HG03469 (cell line): ENCODE data around the gene TP63.

ENCODE experiments used
- ATAC-seq: cut with Tn5 transposase; IDR thresholded peaks from one replicate; pipeline ENCODE4 v1.9.1; 2021; ENCODE audit warnings: mild to moderate bottlenecking, moderate library complexity, moderate number of reproducible peaks; ENCODE audit not compliant: unreplicated experiment

Gene TP63

DNA sequence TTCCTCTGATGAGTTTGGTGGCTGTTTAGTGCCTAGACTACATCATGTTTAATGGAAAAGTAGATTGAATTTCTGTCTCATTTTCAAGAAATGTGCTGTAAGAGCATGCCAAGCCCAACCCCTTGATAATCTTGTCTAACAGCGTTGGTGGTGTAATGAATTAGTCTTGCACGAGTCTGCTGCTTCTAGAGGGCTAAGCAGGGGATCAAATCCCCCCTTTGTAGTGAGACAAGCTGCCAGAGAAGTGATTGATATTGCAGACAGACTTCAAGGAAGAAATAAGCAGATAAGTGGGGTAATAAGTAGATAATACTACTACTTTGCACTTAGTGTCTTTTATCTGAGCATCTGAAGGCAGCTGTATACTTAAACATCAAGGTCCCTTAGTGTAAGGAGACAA lies 141.4 kb downstream of the TP63 start:
- ATAC-seq = no peak

GRCh38 chr3:189773056-189773455 lies 141.9 kb downstream of the TP63 start:
- no peak for ATAC-seq

DNA sequence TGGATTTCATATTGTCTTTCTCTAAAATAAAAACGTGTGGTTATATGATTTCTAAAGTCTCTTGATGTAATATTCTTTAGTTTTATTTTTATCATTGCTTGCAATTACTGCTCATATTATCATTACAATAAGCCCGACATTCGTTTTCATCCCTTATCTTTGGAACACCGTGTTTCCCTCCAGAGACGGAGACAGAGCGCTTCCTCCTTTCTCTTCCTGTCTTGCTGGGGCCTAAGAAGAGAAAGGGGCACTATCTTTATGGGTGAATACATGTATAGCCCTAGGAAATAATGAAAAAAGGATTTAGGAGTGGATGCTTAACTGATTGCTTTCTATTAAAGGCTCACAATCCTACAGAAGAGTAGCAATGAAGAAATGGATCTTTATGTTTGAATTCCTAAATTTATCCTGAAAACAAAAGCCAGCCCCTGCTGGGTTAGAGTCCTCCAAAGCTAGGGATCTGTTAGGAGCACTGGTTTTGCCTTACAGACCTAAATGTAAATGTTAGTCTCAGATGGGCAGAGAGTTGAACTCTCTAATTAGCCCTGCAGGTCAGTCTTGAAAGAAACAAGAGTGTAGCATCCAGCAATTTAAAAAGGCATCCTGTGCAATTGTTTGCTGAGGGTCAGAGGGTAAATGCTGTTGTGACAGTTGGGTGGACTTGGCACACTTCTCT lies 145.1 kb downstream of the TP63 start:
- no peak for ATAC-seq

DNA sequence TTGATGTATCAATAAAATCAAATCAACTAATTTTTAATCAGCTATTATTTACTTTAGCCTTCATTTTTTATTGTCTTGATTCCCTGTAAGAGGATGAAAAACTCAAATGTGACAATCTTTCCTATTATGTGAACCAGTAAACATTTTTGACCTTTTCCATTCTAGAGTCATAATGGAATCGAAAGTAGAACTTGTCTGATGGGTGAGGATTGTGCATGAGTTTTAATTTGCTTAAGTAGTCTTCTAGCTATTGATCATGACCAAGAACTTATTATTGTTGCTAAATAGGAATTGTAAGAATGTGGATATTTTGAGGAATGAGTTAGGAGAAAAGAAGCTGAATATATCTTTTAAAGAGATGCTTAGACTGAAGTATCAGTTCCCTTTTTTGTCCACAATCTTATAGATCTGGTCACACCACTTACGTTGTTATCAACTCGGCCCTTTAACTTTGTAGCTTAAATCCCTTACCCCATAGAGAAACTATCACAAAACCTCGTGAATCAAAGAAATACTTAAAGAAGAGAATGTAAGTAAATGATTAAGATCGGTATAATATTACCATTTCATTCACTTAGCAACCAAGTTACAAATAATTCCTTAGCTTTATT lies 147.3 kb downstream of the TP63 start:
- no peak for ATAC-seq

DNA sequence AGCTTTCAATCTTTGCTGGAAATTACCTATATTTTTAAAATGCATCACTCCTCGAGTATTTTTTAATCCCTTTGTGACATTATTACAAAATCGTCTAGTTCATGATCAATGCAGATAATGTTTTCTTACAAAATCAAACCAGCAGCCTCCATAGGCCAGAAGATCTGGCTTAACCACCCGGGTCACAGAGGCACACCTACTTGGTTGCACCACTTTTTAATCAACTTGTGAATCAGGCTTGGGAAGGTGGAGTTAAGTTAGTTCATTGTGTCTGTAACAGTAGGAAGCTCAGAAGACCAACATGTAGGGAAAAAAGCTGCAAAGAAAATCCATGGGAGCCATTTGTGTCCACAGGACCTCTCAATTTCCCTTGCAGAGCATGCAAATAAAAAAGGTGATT lies 148.0 kb downstream of the TP63 start:
- no peak for ATAC-seq

GRCh38 chr3:189780546-189781270 lies 149.5 kb downstream of the TP63 start:
- ATAC-seq = no peak

- no peak for ATAC-seq
Measured at GRCh38 chr3:189781415-189781814, 150.2 kb downstream of the TP63 start.

DNA sequence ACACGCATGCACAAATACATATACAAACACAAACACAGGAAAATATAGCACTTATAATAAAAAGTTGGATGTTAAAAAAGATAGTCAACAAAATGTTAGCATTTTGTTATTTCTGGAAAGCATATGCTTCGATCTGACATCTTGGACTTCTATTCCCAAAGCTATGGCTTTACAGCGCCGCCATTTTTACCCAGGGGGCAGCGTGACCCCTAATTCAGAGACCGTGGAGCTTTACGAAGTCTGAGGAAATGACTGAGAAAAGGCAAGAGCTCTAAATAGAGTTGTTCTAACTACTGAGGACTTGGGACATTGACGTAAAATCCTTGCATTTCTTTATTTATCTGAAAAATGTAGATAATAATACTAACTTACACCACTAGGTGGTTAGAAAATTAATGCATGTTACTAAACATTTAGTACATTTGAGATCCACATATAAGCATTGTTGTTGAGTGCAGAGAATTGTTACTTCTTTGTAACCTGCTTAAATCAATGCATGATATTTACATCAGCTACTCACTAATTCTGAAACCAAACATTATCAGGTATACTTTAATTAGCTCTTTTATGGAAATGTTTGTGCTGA lies 155.4 kb downstream of the TP63 start:
- no peak for ATAC-seq

- no peak for ATAC-seq
Measured at GRCh38 chr3:189787191-189787590, 156.0 kb downstream of the TP63 start.

GRCh38 chr3:189787632-189788031 lies 156.4 kb downstream of the TP63 start:
- no peak for ATAC-seq

- no peak for ATAC-seq
Measured at GRCh38 chr3:189789432-189789831, 158.2 kb downstream of the TP63 start.

GRCh38 chr3:189790658-189791057 lies 159.5 kb downstream of the TP63 start:
- no peak for ATAC-seq

- no peak for ATAC-seq
Measured at GRCh38 chr3:189792046-189792929, 161.1 kb downstream of the TP63 start.

DNA sequence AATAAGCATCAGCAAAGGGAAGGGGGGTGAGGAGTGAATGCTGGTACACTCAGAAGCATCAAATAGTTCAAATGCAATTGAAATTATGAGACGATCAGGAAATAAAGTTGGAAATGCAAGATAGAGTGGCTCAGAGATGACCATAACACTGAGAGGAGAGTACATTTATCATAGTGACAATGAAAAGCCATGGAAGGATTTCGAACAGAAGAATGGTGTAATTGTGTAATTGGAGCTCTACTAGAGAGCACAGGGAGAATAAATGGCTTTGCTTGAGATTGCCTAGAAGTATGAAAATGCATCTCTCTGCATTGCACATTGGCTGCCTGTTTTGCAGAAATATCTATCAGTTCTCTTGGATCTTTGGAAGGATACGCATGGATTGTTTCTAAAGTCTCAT lies 163.3 kb downstream of the TP63 start:
- no peak for ATAC-seq

DNA sequence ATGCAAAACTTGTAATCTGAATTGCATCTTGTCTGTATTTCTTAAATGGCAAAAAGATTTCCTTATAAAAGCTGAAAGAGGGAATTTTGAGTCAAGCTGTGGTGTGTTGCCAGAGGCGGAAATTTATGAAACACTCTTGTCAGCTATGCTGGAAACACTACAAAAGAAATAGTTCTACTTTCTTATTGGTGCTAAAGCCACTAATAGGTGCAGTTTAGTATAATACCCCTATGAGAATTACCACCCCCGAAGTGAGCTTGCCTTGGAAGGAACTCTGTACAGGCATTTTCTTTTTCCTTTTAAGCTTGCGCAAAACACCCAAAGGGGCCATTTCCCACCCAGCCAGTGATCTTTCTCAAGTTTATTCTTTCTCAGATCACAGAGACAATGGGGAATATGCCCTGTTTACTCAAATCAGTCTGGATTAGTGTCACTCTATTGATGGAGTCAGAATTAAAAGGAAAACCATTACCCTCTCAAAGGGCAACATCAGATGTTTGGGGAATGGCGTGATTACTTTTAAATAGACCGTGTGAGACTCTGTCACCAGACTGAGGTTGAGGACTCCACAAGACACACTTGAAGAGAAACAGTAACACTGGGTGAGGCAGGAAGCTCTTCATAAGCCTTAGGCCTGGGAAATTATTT lies 166.0 kb downstream of the TP63 start:
- ATAC-seq = no peak

- no peak for ATAC-seq
Measured at GRCh38 chr3:189799366-189799765, 168.2 kb downstream of the TP63 start.

GRCh38 chr3:189800436-189800835 lies 169.2 kb downstream of the TP63 start:
- ATAC-seq = no peak

DNA sequence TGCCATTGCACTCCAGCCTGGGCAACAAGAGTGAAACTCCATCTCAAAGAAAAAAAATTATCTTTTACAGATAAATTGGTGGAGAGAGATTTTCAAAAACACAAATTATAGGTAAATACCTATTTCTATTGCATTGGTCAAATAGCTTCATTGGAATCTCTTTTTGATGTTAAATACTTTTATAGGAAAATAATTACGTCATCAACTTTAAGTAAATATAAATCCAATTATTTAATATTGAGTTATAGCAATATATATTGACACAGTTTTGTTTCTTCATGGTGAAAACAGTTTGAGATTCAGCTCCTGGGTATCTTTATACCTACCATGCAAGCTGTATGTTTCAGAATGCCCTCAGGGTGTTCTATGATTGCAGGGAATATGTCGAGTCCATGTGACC lies 172.1 kb downstream of the TP63 start:
- no peak for ATAC-seq

DNA sequence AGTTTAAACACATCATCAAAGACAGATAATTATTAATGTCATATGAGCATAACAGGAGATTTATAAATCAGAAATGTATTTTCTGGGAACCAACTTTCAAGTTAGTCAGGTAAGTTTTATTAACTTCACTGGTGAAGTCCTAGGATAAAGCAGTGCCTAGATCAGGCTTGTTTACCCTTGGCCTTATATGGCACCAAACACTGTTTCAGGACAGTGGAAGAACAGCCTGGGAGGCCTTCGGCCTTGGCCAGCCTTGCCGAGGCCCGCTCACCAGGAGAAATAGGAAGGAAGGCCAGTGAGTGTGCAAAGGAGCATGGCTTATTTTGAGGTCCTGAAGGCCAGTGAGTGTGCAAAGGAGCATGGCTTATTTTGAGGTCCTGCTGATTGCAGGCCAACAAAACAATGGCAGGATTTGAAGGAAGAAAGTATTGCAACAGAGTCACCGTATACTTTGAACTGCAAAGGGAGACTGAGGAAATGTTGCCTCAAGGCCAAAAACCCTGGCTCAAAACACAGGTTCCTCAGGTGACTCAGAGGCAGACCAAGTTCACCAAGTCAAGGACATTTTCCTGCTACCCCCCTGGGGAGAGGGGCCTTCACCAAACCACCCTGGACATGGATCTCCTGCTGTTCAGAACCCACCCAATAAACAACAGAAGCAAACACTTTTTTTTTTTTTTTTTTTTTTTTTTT lies 174.3 kb downstream of the TP63 start:
- no peak for ATAC-seq
